Spleen (tissue), 7 donors: ENCODE results near the gene RNF123.

ENCODE experiments used
- POLR2A ChIP-seq, 3 donors: fragments of 450-650 bp; IDR thresholded peaks; one replicate each; pipeline ENCODE4 v1.5.1; 2017; ENCODE audit warnings: antibody characterized with exemption in 3 of 3, mild to moderate bottlenecking in 1 of 3
- POLR2AphosphoS5 ChIP-seq, 3 donors: sonication (generic); formaldehyde crosslinking; IDR thresholded peaks; one replicate each; pipeline ENCODE4 v1.5.1; 2017; ENCODE audit warnings: antibody characterized with exemption in 3 of 3
- TF ChIP-seq, protein P1 (sequence below), 11 experiments: fragments of 200-600 bp in 7 of 11; fragments of 450-650 bp in 4 of 11; sonication (generic) in 4 of 11; IDR thresholded peaks in 8 of 11; conservative IDR thresholded peaks in 3 of 11; 1 replicate in 7 of 11; 2 replicates in 4 of 11; pipeline versions ENCODE4 v1.4.0 to v1.8.0; 2016 to 2021; ENCODE audit warnings: antibody characterized with exemption in 11 of 11, inconsistent platforms in 4 of 11, mild to moderate bottlenecking in 1 of 11
- donor health status: DM: no; HTN: no; CAD: no; lungs with moderate emphysema.
- donor health status: DM: no; HTN: no; CAD: no.
- donor health status: DM: no; HTN: no; CAD: no.

DNA sequence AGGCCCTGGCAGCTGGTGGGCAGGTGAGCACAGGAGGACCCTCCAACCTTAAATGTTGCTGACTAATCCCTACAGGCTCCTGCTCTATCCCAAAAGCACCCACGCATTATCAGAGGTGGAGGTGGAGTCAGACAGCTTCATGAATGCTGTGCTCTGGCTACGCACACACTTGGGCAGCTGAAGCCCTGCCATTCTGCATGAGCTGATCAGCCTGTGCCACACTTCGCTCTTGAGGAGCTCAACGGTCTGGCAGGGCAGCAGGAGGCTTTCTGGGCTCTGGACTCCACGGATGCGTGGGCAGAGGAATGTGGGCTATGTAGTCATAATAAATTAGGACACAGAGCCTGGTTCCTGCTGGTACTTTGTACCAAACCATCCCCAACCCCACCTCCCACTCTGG, 6.2 kb upstream of the RNF123 start:
- TF ChIP-seq, protein P1, sequence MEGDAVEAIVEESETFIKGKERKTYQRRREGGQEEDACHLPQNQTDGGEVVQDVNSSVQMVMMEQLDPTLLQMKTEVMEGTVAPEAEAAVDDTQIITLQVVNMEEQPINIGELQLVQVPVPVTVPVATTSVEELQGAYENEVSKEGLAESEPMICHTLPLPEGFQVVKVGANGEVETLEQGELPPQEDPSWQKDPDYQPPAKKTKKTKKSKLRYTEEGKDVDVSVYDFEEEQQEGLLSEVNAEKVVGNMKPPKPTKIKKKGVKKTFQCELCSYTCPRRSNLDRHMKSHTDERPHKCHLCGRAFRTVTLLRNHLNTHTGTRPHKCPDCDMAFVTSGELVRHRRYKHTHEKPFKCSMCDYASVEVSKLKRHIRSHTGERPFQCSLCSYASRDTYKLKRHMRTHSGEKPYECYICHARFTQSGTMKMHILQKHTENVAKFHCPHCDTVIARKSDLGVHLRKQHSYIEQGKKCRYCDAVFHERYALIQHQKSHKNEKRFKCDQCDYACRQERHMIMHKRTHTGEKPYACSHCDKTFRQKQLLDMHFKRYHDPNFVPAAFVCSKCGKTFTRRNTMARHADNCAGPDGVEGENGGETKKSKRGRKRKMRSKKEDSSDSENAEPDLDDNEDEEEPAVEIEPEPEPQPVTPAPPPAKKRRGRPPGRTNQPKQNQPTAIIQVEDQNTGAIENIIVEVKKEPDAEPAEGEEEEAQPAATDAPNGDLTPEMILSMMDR (IDR thresholded peaks at IDR 0.05 in 8 of 11, conservative IDR thresholded peaks at IDR 0.05 in 3 of 11), result no peak
- no peak for TF ChIP-seq POLR2A (IDR thresholded peaks at IDR 0.05)
- TF ChIP-seq POLR2AphosphoS5 (IDR thresholded peaks at IDR 0.05), result no peak
